ENCODE measurements around the gene DNAJA3. TPM values are rescaled to one million over a fixed set of nuclear protein-coding genes. Genes with fewer than 3 reads are reported as not detected.
"Not testable (repeated sequence)": the region's sequence is repeated elsewhere in the genome, so short reads cannot be mapped to it uniquely, and the experiment has no call there.

The DNAJA3 gene
- total RNA-seq, 1 experiment from 2014 or later: 127 TPM

DNA sequence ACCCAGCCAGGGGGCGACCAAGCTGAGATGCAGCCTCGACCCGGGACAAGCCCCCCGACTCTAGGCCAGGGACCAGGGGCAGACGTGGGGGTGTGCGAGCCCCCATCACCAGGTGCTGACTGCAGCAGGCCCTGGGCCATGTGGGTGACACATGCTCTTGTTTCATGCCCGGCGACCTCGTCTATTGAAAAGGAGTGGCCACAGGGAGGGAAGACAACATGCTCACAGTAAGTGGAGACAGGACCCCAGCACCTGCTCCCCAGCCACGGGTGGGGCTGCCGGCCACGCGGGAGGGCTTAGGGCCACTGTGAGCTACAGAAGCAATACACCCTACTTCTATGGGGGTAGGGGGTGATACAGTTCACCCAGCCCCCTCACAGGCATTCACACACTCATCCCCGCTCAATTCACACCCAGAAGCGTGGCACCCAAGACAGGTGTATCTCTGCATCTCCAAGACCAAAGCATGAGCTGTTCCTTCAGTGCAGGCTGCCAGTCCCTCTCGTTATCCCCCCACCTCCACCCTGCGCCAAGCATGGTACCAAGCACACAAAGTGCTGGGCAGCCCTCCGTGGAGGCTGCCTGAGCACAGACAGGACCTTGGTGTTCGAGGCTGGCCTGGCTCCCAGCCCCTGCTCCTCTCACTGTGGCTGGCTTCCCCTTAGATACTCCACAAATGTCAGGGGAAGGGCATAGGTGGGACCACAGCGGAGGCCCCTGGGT, 40.4 kb upstream of the DNAJA3 start:
- no peaks in the 10 kb centered on the region for H3K9me3 ChIP-seq
- no peak overlapping the region for H3K4me3 ChIP-seq
- DNase-seq: no peak
- peaks cover 60% of the 10 kb centered on the region for H3K36me3 ChIP-seq
- no peaks in the 10 kb centered on the region for H3K27me3 ChIP-seq

GRCh38 chr16:4385789-4386450, 39.7 kb upstream of the DNAJA3 start:
- H3K9me3 ChIP-seq: no peaks in the 10 kb centered on the region
- H3K4me3 ChIP-seq: no peak overlapping the region
- DNase-seq: no peak
- no peaks in the 10 kb centered on the region for H3K27me3 ChIP-seq
- H3K36me3 ChIP-seq: peaks cover 53% of the 10 kb centered on the region

GRCh38 chr16:4386451-4386805, 39.2 kb upstream of the DNAJA3 start:
- H3K4me3 ChIP-seq: no peak overlapping the region
- no peaks in the 10 kb centered on the region for H3K9me3 ChIP-seq
- H3K36me3 ChIP-seq: peaks cover 48% of the 10 kb centered on the region
- DNase-seq: peak; percentile 65
- H3K27me3 ChIP-seq: no peaks in the 10 kb centered on the region

- Histone ChIP-seq H3K4me3 (no peak overlapping the region), H3K27me3 (no peaks in the 10 kb centered on the region), H3K36me3 (peaks cover 42% of the 10 kb centered on the region), H3K9me3 (no peaks in the 10 kb centered on the region)
- DNase-seq: no peak
Observed at GRCh38 chr16:4386951-4387565, 38.6 kb upstream of the DNAJA3 start.

GRCh38 chr16:4387781-4388180, 37.9 kb upstream of the DNAJA3 start:
- Histone ChIP-seq H3K27me3 (no peaks in the 10 kb centered on the region), H3K9me3 (no peaks in the 10 kb centered on the region), H3K36me3 (peaks cover 36% of the 10 kb centered on the region), H3K4me3 (no peak overlapping the region)
- DNase-seq: no peak

DNA sequence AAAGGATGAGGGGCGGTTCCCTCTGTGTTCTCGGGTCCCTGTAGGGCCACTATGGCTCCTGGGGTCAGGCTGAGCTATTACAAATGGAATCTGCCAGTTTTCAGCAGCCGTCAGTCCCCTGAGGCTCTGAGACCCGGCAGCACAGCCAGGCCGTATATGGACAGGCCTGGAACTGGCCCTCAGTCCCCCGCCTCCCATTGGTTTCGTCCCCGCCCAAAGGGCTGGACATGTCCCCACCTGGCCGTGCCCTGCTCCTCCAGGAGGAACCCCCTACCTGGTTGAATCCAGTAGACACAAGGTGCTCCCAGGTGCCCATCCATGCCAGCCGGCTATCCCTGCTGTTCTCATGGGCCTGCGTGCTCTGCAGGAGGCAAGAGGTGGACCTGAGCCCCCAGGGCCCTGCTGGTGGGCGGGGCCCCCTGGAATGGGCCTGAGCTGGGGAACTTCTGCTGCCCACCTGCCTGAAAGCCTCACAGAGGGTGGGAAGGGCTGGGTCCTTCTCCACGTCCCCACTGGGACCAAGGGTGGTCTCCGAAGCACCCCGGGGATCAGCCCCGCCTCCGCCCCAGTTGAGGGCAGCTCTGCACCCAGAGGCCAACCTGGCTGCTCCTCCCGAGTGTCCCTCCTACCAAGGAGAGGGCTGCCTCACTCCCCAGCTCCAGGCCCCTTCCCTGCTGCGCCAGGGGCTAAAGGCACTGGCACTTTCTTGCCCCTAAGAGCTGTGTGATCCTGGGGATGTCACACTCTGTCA, 37.2 kb upstream of the DNAJA3 start:
- no peaks in the 10 kb centered on the region for H3K9me3 ChIP-seq
- no peaks in the 10 kb centered on the region for H3K27me3 ChIP-seq
- no peak overlapping the region for H3K4me3 ChIP-seq
- peaks cover 36% of the 10 kb centered on the region for H3K36me3 ChIP-seq
- no peak for DNase-seq

GRCh38 chr16:4389051-4389955, 36.4 kb upstream of the DNAJA3 start:
- no peaks in the 10 kb centered on the region for H3K9me3 ChIP-seq
- H3K4me3 ChIP-seq: no peak overlapping the region
- H3K36me3 ChIP-seq: peaks cover 29% of the 10 kb centered on the region
- H3K27me3 ChIP-seq: no peaks in the 10 kb centered on the region
- DNase-seq: no peak

GRCh38 chr16:4390266-4391260, 35.1 kb upstream of the DNAJA3 start:
- Histone ChIP-seq H3K4me3 (no peak overlapping the region), H3K9me3 (no peaks in the 10 kb centered on the region), H3K27me3 (no peaks in the 10 kb centered on the region), H3K36me3 (peaks cover 27% of the 10 kb centered on the region)
- DNase-seq: no peak

- Histone ChIP-seq H3K36me3 (peaks cover 19% of the 10 kb centered on the region), H3K9me3 (no peaks in the 10 kb centered on the region)
- DNase-seq: no peak
Observed at GRCh38 chr16:4391631-4392381, 33.9 kb upstream of the DNAJA3 start.

GRCh38 chr16:4392382-4393239, 33.1 kb upstream of the DNAJA3 start:
- peak; percentile 67 for DNase-seq
- no peaks in the 10 kb centered on the region for H3K27me3 ChIP-seq
- no peak overlapping the region for H3K4me3 ChIP-seq
- H3K9me3 ChIP-seq: no peaks in the 10 kb centered on the region
- H3K36me3 ChIP-seq: peaks cover 18% of the 10 kb centered on the region

More at GRCh38 chr16:4391631-4392381, 33.9 kb upstream of the DNAJA3 start:
- Histone ChIP-seq H3K27me3 (no peaks in the 10 kb centered on the region), H3K4me3 (no peak overlapping the region)

DNA sequence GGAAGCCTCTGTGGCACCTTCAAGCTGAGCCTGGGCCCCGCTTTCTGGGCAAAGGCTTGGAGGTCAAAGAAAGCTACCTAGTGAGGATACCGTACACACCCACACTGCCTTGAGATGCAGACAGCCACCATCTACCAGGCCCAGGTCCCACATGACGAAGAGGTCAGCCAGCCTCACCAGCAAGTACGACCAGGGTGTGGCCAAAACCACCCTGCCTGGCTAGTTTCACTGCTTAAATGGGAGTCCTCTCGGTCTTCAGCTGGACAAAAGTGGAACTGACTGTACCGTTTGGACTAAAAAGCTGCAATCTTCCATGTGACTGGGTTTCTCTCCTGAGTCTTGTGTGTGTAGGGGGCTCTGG, 32.4 kb upstream of the DNAJA3 start:
- no peaks in the 10 kb centered on the region for H3K9me3 ChIP-seq
- peaks cover 12% of the 10 kb centered on the region for H3K36me3 ChIP-seq
- no peak for DNase-seq
- H3K27me3 ChIP-seq: no peaks in the 10 kb centered on the region
- H3K4me3 ChIP-seq: no peak overlapping the region

GRCh38 chr16:4393850-4394249, 31.8 kb upstream of the DNAJA3 start:
- H3K36me3 ChIP-seq: peaks cover 12% of the 10 kb centered on the region
- H3K9me3 ChIP-seq, DNase-seq, H3K27me3 ChIP-seq, H3K4me3 ChIP-seq: not testable (repeated sequence)

DNA sequence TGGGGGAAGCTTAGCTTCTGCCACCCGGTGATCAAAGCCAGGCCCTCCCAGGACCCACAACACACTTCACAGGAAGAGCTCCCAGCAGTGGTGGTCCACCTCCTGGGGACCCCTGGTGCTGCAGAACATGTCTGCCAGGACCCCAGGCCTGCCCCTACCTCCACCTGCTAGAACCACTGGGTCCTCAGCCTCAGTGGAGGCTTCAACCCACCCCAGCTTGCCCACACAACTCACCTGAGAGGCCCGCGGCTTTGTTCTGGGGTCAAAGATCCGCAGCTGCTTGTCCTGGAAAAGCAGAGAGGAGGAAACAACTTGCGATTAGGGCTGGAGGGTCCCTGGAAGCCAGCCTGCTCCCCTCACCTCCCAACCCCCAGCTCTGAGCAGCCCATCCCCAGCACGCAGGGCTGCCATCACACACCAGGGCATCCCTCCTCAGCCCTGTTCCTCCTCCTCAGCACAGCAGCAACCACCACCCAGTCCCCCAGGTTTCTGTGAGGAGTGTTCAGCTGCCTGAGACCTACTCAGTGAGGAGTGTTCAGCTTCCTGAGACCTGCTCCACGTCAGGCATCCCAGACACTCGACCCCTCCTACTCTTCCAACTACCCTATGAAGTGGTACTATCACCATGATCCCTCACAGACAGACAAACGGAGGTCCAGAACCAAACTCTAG, 30.5 kb upstream of the DNAJA3 start:
- H3K9me3 ChIP-seq: no peaks in the 10 kb centered on the region
- H3K27me3 ChIP-seq: no peaks in the 10 kb centered on the region
- DNase-seq: no peak
- H3K36me3 ChIP-seq: peaks cover 14% of the 10 kb centered on the region
- no peak overlapping the region for H3K4me3 ChIP-seq

All from MG63 (cell line).